NCI-H510A treated with DMSO at 0.1 percent for 48 hours (cell line): ENCODE measurements around the gene UMODL1.

Source experiments
- DNase-seq: peaks from one replicate; lab custom pipeline; 2025; lab: John Stamatoyannopoulos, UW

Gene UMODL1

DNA sequence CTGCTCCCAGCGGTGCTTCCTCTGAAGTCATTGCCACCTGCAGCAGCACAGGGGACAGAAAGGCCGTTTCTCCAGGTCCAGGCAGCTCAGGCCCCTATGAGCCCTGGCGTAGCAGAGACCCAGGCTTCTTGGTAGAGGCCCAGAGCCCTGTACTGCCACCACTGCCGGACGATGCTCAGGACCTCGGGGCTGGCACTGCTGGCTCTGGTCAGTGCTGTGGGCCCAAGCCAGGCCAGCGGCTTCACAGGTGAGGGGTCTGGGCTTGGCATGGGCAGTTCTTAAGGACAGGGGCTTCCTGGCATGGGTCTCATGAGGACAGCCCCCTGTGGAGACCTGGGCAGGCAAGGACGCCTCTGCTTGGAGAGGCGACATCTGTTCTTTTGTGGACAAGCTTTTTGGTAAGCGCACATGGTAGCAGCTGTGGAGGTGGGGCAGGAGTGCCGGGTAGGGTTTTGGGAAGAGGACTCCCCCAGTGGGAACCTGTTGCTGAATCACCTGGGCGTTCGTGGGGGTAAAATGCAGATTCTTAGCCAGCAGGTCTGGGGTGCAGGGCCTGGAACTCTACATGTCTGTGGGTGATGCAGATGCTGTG, at the start of gene UMODL1:
Gene UMODL1 (plus strand): TSS at position 172 of the 592 bp plus-strand sequence. CDS start 0 bp downstream, at position 172.
- no peak for DNase-seq

DNA sequence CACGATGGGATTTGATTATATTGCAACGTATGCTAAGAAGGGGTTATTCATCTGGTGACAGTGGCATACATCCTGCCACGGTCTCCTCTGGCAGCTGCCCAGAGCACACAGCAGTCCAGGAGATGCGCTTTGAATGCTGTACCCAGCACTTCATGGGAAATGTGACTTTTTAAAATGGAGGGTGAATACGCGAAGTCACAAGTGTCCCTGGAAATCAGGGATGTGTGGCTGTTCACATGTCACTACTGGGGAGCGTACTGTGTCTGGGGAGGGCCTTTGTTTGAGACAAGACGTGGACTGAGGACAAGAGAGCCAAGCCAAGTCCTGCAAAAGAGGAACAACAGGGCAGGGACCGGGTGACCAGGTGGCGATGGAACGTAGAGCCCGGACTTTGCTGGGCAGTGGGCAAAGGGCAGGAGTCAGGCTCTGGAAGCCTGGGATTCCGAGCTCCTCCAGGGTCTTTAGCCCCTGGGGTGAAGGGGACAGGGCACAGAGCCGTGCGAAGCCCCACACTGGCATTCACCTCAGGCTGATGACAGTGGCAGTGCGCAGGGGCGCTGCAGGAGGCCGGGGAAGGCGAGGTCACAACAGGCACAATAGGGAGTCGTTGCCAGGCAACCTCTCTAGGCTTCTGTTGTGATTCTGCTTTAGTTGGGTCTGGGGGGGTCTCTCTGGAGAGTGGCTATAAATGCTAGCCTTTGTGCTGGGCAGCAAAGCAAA, 49.6 kb upstream of the UMODL1 start:
- DNase-seq, result peak; percentile 39

- no peak for DNase-seq
Observed at GRCh38 chr21:42022091-42022430, 49.1 kb upstream of the UMODL1 start.

DNA sequence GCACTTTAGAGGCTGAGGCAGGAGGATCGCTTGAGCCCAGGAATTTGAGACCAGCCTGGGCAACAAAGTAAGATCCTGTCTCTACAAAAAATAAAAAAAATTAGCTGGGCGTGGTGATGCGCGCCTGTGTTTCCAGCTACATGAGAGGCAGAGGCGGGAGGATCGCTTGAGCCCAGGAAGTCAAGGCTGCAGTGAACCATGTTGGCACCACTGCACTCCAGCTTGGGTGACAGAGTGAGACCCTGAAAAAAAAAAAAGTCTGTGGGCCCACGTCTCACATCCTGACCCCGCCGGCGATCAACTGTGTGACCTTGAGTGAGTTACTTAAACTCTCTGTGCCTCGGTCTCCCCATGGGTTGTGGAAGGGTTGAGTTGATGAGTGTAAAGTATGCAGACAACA, 48.2 kb upstream of the UMODL1 start:
- DNase-seq, result no peak

DNA sequence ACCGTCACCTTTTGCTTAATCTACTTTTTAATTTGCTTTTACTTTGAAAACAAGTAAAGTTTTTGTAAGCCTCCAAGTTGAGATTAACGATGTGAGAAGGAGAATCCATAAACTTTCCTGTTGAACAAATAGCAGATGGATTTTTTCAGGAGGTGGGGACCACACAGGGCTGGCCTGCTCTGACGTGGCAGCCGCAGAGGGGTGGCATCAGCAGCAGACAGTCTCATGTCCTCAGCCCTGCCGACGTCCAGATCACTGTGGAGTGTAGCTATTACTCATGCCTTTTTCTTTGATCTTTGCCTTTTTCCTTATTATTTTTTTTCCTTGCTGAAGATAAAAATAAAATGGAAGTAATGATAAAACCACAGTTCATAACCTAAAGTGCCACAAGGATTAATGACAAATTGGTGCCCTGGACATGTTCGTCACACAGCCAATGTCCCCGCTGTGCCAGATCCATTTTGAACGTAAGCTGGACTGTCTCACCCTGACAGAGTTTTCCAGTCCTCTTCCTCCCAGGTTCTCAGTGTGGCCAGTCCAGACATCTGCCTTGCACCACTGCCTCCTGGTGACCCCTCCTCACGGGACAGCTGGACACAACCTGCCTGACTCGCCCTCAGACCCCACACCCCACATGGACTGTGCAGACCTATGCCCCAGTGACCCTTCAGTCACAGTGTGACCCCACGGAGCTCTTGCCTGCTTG, 45.6 kb upstream of the UMODL1 start:
- DNase-seq, result no peak

GRCh38 chr21:42026082-42026435, 45.1 kb upstream of the UMODL1 start:
- DNase-seq, result no peak

DNA sequence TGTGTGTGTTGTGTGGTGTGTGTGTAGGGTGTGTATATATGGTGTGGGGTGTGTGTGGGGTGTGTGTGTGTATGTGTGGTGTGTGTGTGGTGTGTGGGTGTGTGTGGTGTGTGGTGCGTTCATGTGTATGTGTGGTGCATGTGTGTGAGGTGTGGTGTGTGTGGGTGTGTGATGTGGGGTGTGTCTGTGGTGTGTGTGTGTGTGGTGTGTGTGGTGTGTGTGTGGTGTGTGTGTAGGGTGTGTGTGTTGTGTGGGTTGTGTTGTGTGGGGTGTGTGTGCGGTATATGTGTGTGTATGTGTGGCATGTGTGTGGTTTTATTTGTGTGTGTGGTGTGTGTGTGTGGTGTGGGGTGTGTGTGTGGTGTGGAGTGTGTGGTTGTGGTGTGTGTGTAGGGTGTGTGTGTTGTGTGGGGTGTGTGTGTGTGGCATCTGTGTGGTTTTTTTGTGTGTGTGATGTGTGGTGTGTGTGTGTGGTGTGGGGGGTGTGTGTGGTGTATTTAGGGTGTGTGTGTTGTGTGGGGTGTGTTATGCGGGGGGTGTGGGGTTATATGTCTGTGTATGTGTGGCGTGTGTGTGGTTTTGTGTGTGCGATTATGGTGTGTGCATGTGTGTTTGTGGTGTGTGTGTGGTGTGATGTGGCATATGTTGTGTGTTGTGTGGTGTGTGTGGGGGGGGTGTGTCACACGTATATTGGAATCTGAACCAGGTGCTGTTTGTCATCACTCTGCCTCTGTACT, 43.9 kb upstream of the UMODL1 start:
- no peak for DNase-seq

DNA sequence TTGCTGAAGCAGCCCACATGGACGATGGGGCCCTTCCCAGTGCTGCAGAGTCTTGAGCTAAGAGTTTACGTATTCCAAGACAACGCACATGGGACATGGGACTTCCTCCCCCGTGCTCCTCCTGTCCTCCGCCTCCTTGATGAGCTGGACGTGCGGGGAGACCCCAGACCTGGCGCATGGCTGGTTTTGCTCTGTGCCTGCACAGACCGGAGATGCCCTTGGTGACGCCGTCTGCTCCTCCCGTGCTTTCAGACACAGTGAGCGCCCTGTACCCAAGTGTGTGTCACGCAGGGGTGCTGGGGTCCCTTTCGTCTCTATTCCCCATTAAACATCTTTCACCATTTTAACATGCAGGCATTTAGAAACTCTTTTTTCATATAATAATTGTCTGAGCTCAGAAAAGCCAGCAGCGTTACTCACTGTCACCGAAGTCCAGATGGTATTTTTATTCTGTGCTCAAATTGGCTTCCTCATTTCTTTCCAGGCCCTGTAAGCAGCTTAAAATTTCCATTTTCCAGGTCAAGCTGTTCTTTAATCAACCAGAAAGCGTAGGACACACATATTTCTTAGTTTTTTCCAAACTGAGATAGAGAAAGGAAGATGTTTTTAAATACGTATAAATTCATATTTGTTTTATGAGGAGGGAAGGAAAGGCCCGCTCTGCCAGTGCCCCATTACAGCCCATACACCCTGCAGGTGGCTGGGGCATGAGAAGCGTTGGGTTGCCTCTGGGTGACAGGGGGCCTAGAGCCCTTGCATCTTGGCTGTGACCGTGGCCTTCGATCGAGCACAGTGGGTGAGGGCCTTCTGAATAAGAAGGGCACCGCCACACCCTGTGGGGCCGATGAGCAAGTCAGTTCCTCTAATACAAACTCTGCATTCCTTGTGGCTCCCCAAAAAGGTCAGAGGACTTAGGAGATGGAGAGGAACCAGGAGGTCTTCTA, 43.0 kb upstream of the UMODL1 start:
- DNase-seq, result no peak

DNA sequence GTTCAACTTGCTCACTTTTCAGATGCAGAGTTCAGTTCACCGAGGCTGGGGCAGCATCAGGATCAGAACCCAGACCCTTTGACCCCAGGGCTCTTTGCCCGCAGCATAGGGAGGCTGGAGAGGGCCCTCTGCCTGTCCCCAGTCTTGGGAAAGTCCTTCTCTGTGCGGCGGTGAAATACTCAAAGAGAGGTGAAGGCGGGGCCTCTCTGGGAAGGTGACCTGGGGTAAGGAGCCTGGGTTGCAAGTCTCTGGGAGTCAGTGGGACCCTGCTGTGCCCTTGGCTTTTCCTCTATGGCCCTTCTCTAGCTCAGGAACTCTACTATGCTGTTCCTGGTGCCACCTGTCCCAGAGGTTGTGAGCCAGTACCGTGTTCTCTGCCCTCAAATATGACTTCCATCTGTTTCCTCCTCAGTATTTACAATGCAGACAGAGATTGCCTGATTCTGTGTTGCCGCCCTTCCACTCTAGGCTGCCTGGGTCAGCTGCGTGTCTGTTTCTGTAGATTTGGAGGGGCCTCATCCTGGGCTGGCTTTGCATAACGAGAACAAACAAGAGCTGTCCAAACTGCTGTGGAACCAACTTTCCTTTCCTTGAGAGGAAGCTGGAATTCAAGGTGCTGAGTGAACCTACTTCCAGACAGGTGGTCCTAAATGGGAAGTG, 42.2 kb upstream of the UMODL1 start:
- DNase-seq, result no peak

DNA sequence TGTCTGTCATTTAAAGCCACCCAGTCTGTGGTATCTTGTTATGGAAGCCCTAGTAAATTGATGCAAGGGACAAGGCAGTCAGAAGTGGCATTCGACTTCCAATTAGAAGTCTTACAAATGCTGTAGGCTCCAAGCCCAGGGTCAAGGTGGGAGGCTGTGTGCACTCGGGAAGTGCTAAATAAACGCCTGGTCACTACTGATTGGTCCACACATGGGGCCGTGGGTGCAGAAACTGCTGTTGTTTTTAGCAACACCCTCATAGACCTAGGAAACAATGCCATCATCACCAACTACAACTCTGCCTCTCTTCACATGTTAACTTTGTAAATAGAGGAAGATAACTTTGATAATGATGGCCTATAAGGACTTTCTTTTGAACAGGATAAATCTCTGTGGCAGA, 40.8 kb upstream of the UMODL1 start:
- DNase-seq, result no peak

- no peak for DNase-seq
Observed at GRCh38 chr21:42031241-42031640, 39.9 kb upstream of the UMODL1 start.

DNA sequence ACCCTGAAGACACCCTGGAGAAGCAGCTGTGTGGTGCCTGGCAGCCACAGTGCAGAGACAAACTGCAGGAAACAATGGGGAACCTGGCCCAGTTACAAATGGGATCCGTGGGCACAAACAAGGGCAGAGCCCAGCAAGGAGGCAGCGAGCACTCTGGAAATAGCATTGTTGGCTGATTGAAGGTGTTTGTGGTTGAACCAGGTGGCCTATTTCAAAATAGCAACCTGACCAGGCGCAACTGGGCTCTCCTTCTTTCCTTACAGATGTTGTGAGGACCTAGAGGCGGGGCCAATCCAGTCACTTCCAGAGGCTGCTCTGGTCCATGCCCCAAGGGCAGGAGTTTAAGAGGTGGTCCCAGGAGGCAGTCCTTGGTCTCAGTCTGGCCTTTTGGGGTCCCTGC, 39.3 kb upstream of the UMODL1 start:
- peak; percentile 41 for DNase-seq

DNA sequence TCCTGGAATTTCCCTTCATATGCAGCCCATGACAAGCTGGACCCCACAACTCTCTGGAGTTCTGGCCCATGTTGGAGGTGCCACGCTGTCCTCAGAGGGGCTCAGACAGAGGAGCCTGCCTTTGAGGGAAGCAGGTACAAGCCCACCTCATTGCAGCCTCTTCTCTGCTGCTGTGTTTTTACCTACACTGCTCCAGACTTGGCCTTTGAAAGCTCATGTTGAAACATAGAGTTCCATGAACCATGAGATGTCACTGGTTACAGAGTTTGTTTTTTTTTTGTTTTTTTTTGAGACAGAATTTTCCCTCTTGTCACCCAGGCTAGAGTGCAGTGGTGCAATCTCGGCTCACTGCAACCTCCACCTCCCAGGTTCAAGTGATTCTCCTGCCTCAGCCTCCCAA, 38.9 kb upstream of the UMODL1 start:
- DNase-seq, result no peak

DNA sequence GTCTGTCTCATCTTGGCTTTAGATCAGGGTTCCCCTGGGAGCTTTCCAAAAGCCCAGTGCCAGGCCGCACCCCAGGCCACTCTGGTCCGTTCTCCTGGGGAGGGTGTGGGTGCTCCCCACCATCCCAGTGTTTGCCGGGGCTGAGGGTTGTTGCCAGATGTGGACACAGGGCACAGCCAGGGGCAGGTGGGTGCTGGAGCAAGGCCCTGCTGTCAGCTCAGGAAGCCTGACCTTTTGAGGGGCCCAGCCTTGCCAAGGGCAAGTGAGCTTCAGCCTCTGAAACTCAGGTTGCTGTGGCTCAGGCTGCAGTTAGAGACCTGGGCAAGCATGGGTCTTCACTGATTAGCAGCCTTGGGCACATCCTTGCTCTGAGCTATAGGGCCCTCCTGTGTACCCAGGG, 38.1 kb upstream of the UMODL1 start:
- no peak for DNase-seq

GRCh38 chr21:42036313-42036712, 34.8 kb upstream of the UMODL1 start:
- no peak for DNase-seq

- no peak for DNase-seq
Observed at GRCh38 chr21:42037516-42037915, 33.6 kb upstream of the UMODL1 start.

GRCh38 chr21:42037943-42038342, 33.2 kb upstream of the UMODL1 start:
- no peak for DNase-seq

DNA sequence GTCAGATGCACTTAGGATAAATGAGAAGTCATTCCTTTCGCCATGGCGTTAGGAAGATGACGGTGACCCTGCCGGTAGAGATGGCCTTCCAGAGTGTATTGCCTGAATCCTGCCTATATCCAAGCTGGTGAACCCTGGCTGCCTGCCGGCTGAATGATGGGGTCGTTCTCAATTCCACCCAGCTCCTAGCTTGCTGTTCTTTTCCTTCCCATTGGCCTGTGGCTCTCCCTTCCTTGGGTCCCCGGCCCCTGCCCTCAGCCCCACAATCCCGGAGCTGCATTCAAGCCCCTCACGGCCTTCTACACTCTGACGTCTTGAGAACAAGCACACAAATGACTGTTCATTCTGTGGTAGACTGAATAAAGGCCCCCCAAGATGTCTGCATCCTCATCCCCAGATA, 32.7 kb upstream of the UMODL1 start:
- no peak for DNase-seq

DNA sequence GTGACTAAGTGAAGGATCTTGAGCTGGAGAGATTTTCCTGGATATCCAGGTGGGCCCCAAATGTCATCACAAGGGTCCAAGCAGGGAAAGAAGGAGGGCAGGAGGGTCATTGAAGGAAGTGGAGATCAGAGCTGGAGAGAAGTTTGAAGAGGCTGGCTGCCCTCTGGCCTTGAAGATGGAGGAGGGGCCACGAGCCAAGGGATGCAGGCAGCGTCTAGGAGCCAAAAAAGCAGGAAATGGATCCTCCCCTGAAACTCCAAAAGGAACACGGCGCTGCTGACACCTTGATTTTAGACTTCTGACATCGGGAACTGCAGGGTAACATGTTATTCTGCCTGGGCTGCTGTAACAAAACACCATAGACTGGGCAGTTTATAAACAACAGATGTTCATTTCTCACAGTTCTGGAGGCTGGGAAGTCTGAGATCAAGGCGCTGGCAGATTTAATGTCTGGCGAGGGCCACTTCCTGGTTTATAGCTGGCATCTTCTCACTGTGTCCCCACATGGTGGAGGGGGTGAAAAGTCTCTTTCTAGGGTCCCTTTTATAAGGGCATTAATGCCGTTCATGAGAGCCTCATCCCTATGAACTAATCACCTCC, 32.2 kb upstream of the UMODL1 start:
- DNase-seq, result peak; percentile 42

GRCh38 chr21:42039470-42039901, 31.6 kb upstream of the UMODL1 start:
- DNase-seq, result no peak

GRCh38 chr21:42039911-42040351, 31.2 kb upstream of the UMODL1 start:
- peak; percentile 15 for DNase-seq
